Activated naive CD4-positive, alpha-beta T cell treated with anti-CD3 and anti-CD28 coated beads for 36 hours (primary cell): Measurements from ENCODE around the gene CCDC63. TPM values are rescaled to one million over a fixed set of nuclear protein-coding genes. Genes with fewer than 3 reads are reported as not detected.
"Not testable (repeated sequence)": the region's sequence is repeated elsewhere in the genome, so short reads cannot be mapped to it uniquely, and the experiment has no call there.

Experiments
- CTCF ChIA-PET: fragments of 350-600 bp; sonication (Branson Sonifier 250); formaldehyde crosslinking; loops from one replicate; lab custom pipeline; 2021; ENCODE audit warnings: antibody characterized with exemption; lab: Charles Lee
- DNase-seq: peaks from one replicate; pipeline ENCODE4 v3.0.0-alpha.2; 2020
- H3K27ac Mint-ChIP-seq: one replicate; pipeline ENCODE4 v1.8.0; 2021; ENCODE audit warnings: mild to moderate bottlenecking, mixed read lengths
- H3K27me3 Mint-ChIP-seq: one replicate; pipeline ENCODE4 v1.8.0; 2021; ENCODE audit warnings: low read depth, mixed read lengths
- H3K36me3 Mint-ChIP-seq: one replicate; pipeline ENCODE4 v1.8.0; 2021; ENCODE audit warnings: low read depth, mixed read lengths
- H3K4me1 Mint-ChIP-seq: one replicate; pipeline ENCODE4 v1.8.0; 2021; ENCODE audit warnings: low read depth, mixed read lengths
- H3K4me3 Mint-ChIP-seq: one replicate; pipeline ENCODE4 v1.8.0; 2021; ENCODE audit warnings: mild to moderate bottlenecking, moderate library complexity, mixed read lengths
- H3K9me3 Mint-ChIP-seq: one replicate; pipeline ENCODE4 v1.8.0; 2021; ENCODE audit warnings: mixed read lengths
- intact Hi-C: fragments of 100-400 bp; cut with micrococcal nuclease; formaldehyde crosslinking; loops from one replicate; pipeline ENCODE4 v1.15.1; 2023
- total RNA-seq, 2 experiments: library from RNA; stranded (reverse); gene quantifications; one replicate each; pipeline ENCODE4 v1.2.3, GENCODE V29; 2021

Gene CCDC63
- total RNA-seq, 2 experiments from 2014 or later: not detected

DNA sequence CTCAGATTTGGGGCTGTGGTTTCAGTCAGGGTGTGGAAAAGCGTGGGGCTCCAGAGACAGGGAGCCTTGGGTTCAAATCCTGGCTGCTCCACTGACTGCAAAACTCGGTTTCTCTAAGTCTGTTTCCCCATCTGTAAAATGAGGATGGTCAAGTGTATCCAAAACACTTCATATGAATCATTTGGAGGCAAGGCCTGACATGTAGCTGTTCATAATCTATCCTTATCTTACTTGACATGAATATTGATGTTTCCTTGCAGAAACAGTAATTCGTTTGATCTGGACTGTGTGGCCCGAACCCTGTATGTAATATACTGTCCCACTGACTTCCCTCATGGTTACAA, 1.5 kb upstream of the CCDC63 start:
- H3K27ac Mint-ChIP-seq: no peak overlapping the region
- no peak overlapping the region for H3K4me3 Mint-ChIP-seq
- H3K36me3 Mint-ChIP-seq: no peaks in the 10 kb centered on the region
- no peak for DNase-seq
- intact Hi-C loops: no loop called here
- peaks cover 8% of the 10 kb centered on the region for H3K4me1 Mint-ChIP-seq
- CTCF ChIA-PET: interaction anchor here (2.2 kb wide), 1 partner anchor 50 kb away, joined by 12 read pairs; no protein-coding TSS in a partner anchor
- H3K9me3 Mint-ChIP-seq: no peaks in the 10 kb centered on the region
- peaks cover 25% of the 10 kb centered on the region for H3K27me3 Mint-ChIP-seq

DNA sequence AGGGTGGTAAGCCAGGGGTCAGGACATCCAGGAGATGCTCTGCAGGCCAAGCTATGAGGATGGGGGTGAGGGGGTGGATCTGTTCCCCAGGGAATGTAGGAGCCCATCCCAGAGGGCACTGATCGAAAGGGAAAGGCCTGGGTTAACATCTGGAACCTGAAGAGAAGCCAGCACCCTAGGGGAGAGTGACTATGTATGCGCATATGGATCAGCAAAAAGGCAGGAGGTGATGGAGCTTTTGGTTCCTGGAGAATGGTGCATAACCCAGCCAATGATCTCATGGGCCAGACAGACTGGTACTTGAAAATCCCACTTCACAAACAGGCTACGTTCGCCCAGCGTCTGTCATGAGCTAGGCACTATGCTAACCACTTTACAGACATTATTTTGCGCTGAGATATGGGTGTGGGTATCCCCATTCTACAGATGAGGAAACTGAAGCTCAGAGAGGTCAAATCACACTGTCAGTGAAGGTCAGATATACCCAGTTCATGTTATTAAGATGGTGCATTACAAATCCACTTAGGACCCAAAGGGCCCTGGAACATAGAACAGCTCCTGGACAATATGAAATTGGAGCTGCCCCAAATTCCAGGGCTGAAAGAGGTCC, 1.6 kb downstream of the CCDC63 start:
- Mint-ChIP-seq H3K4me3 (no peak overlapping the region), H3K36me3 (no peaks in the 10 kb centered on the region), H3K27ac (no peak overlapping the region), H3K9me3 (no peaks in the 10 kb centered on the region), H3K4me1 (peaks cover 8% of the 10 kb centered on the region), H3K27me3 (peaks cover 27% of the 10 kb centered on the region)
- CTCF ChIA-PET: interaction anchor here (0.6 to 4.1 kb wide), 5 partner anchors 15 to 228 kb away, joined by 3 to 11 read pairs (median 3); no protein-coding TSS in a partner anchor
- DNase-seq: no peak
- intact Hi-C loops: no loop called here

DNA sequence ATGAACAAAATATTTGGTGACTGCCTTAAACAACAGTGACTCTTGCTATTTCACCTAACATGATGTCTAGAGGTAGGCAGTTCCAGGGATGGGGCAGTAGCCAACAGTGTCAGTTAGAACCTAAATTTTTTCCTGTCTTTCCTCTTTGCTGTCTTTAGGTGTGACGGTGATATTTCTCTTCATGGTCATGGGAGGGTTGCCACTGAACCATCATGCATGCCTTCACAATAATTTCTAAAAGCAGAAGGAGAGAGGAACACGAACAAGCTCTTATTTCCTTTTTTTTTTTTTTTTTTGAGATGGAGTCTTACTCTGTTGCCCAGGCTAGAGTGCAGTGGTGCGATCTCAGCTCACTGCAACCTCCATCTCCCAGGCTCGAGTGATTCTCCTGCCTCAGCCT, 2.4 kb downstream of the CCDC63 start:
- intact Hi-C loops: no loop called here
- DNase-seq: no peak
- Mint-ChIP-seq H3K4me3 (no peak overlapping the region), H3K9me3 (no peaks in the 10 kb centered on the region), H3K27ac (no peak overlapping the region), H3K36me3 (no peaks in the 10 kb centered on the region), H3K27me3 (peaks cover 27% of the 10 kb centered on the region), H3K4me1 (peaks cover 8% of the 10 kb centered on the region)
- CTCF ChIA-PET: interaction anchor here (1.2 to 4.1 kb wide), 2 partner anchors 20 to 38 kb away, joined by 3 to 11 read pairs; no protein-coding TSS in a partner anchor

DNA sequence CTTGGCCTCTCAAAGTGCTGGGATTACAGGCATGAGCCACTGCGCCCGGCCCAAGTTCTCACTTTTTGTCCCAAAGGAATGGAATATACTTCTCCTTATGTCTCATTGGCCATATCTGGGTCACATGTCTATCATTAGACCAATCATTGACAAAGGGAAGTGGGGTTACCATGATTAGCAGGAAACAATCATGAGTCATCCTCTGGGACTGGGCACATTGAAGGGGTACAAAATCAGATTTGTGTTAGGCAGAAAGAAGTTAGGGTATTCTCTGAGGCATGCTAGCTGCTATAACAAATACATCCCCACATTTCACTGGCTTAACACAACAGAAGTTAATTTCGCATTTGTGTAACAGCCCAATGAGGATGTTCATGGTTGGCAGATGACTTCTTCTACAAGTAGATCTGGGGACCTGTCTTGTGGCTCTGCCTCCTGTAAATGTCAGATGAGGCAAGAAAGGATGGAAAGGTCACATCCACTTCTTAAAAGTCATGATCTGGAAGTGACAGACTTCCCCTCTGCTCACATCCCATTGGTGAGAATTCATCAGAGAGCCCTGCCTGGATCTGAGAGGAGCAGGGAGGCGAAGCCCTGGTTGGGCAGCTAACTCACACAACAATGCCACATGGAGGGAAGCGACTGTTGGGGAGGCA, 3.1 kb downstream of the CCDC63 start:
- H3K9me3 Mint-ChIP-seq: no peaks in the 10 kb centered on the region
- H3K4me1 Mint-ChIP-seq: peaks cover 8% of the 10 kb centered on the region
- CTCF ChIA-PET: interaction anchor here (1.2 to 4.1 kb wide), 2 partner anchors 20 to 38 kb away, joined by 3 to 11 read pairs; no protein-coding TSS in a partner anchor
- H3K27ac Mint-ChIP-seq: no peak overlapping the region
- peaks cover 26% of the 10 kb centered on the region for H3K27me3 Mint-ChIP-seq
- DNase-seq: no peak
- no peak overlapping the region for H3K4me3 Mint-ChIP-seq
- no peaks in the 10 kb centered on the region for H3K36me3 Mint-ChIP-seq
- intact Hi-C loops: no loop called here

DNA sequence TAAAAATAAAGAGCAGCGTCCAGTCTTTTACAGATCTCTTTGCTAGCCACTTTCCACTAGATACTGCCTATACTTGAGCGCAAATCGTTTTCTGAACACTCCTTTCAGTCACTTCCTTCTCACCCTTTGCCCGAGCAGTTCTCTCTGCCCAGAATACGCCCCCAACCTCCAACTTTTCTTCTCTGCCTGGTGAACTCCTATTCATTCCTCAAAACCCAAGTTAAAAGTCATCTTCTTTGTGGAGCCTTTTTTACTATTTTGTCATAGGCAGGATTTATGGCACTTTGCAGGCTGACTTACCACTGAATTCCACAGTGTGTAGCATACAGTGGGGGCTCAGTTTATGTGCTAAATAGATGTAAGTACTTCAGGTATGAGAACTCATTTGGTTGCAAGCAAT, 4.0 kb downstream of the CCDC63 start:
- Mint-ChIP-seq H3K9me3 (no peaks in the 10 kb centered on the region), H3K36me3 (no peaks in the 10 kb centered on the region), H3K27me3 (peaks cover 20% of the 10 kb centered on the region), H3K27ac (no peak overlapping the region), H3K4me1 (peaks cover 8% of the 10 kb centered on the region), H3K4me3 (no peak overlapping the region)
- intact Hi-C loops: no loop called here
- no peak for DNase-seq
- CTCF ChIA-PET: no interaction called here

DNA sequence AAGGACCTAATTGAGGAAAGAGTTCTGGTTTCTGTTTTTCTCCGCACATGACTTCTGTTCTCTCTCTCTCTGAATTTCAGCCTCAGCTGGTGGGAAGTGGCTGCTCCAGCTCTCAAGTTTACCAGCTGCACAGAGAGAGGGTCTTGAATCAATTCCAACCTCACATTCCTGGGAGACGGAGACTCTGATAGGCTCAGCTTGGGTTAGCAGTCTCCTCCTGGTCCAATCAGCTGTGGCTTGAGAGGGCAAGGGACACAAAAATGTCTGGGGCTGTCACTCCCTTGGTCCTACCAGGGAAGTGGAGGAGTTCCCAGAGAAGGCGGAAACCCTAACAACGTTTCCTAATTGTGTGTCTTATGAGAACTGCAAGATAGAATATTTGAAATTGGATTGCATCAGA, 7.0 kb downstream of the CCDC63 start:
- Mint-ChIP-seq H3K4me1 (peaks cover 3% of the 10 kb centered on the region), H3K4me3 (no peak overlapping the region), H3K27ac (no peak overlapping the region), H3K36me3 (no peaks in the 10 kb centered on the region), H3K27me3 (peaks cover 2% of the 10 kb centered on the region), H3K9me3 (no peaks in the 10 kb centered on the region)
- CTCF ChIA-PET: no interaction called here
- intact Hi-C loops: no loop called here
- no peak for DNase-seq

DNA sequence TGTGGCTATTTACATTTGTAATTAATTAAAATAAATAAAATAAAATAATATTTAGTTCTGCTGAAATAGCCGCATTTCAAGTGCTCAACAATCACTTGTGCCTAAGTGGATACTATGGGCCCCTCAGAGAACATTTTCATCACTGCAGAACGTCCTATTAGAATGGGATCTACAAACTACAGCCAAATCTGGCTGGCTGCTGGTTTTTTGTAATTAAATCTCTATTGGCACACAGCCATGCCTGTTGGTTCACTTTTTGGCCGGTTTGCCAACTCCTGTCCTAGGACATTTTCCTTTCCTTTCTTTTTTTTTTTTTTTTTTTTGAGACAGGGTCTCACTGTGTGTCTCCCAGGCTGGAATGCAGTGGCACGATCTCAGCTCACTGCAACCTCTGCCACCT, 9.8 kb downstream of the CCDC63 start:
- no peaks in the 10 kb centered on the region for H3K9me3 Mint-ChIP-seq
- CTCF ChIA-PET: no interaction called here
- no peak overlapping the region for H3K4me3 Mint-ChIP-seq
- H3K36me3 Mint-ChIP-seq: no peaks in the 10 kb centered on the region
- no peak overlapping the region for H3K27ac Mint-ChIP-seq
- no peak for DNase-seq
- peaks cover 2% of the 10 kb centered on the region for H3K27me3 Mint-ChIP-seq
- peaks cover 5% of the 10 kb centered on the region for H3K4me1 Mint-ChIP-seq
- intact Hi-C loops: no loop called here

DNA sequence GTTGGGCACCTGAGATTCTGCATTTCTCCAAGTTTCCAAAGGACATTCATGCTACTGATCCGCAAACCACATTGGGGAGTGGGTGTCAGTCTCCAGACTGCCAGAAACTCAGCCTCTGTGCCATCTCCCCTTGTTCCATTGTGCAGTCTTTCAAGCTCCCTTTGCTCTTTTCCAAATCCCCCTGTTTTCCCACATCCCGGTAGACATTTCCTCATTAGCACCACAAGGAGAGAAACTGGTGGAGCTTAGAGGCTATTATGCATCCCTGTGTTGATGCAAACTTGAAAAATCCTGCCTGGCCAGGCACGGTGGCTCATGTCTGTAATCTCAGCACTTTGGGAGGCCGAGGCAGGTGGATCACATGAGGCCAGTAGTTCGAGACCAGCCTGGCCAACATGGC, 10.7 kb downstream of the CCDC63 start:
- intact Hi-C loops: no loop called here
- no peak for DNase-seq
- no peak overlapping the region for H3K4me3 Mint-ChIP-seq
- H3K27ac Mint-ChIP-seq: no peak overlapping the region
- H3K4me1 Mint-ChIP-seq: peaks cover 5% of the 10 kb centered on the region
- no peaks in the 10 kb centered on the region for H3K9me3 Mint-ChIP-seq
- CTCF ChIA-PET: no interaction called here
- H3K27me3 Mint-ChIP-seq: peaks cover 2% of the 10 kb centered on the region
- no peaks in the 10 kb centered on the region for H3K36me3 Mint-ChIP-seq

DNA sequence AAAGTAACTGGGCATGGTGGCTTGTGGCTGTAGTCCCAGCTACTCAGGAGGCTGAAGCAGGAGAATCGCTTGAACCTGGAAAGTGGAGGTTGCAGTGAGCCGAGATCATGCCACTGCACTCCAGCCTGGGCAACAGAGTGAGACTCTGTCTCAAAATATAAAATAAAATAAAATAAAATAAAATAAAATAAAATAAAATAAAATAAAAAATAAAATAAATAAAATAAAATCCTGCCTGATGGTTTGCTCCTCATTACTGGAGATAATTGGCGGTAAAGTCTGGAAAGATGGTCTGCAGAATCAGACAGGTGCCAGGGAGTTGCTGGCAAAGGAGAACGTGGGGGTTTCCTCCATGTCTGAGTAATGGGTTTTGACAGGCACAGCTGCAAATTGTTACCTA, 11.2 kb downstream of the CCDC63 start:
- H3K27me3 Mint-ChIP-seq, H3K9me3 Mint-ChIP-seq, CTCF ChIA-PET, H3K36me3 Mint-ChIP-seq, H3K4me3 Mint-ChIP-seq, H3K4me1 Mint-ChIP-seq, intact Hi-C loops, DNase-seq, H3K27ac Mint-ChIP-seq: not testable (repeated sequence)

DNA sequence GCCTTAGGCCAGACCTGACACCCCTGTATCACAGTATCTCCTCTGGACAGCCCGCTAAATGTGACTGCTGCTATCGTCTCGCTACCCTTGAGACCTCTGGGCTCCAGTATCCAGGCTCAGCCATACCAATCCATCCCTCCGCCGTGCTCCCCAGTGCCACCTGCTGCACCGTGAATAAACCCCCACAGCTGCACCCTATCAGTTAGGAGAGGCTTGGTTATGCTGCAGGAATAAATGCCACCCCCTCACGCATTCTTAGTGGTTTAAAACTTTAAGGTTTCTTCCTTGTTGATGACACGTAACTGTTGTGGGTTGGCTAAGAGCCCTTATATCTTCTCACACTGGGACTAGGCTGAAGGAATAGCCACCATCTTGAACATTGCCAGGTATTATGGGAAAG, 12.1 kb downstream of the CCDC63 start:
- intact Hi-C loops: no loop called here
- Mint-ChIP-seq H3K27ac (no peak overlapping the region), H3K4me1 (peaks cover 5% of the 10 kb centered on the region), H3K36me3 (no peaks in the 10 kb centered on the region), H3K9me3 (no peaks in the 10 kb centered on the region), H3K4me3 (no peak overlapping the region), H3K27me3 (no peaks in the 10 kb centered on the region)
- CTCF ChIA-PET: no interaction called here
- no peak for DNase-seq

DNA sequence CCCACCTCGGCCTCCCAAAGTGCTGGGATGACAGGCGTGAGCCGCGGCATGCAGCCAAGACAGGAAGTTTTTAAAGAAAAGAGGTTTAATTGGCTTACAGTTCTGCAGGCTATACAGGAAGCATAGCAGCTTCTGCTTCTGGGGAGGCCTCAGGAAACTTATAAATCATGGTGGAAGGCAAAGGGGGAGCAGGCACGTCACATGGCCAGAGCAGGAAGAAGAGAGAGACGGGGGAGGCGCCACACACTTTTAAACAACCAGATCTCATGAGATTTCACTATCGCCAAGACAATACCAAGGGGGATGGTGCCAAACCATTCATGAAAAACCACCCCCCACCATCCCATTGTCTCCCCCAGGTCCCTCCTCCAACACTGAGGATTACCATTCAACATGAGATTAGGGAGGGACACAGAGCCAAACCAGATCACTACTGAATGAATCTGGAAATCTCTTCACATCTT, 14.1 kb downstream of the CCDC63 start:
- H3K27ac Mint-ChIP-seq: no peak overlapping the region
- no peak for DNase-seq
- no peak overlapping the region for H3K4me3 Mint-ChIP-seq
- H3K27me3 Mint-ChIP-seq: no peaks in the 10 kb centered on the region
- intact Hi-C loops: no loop called here
- CTCF ChIA-PET: interaction anchor here (0.6 to 1.0 kb wide), 2 partner anchors 19 to 22 kb away, joined by 3 to 4 read pairs; no protein-coding TSS in a partner anchor
- peaks cover 5% of the 10 kb centered on the region for H3K4me1 Mint-ChIP-seq
- H3K9me3 Mint-ChIP-seq: no peaks in the 10 kb centered on the region
- H3K36me3 Mint-ChIP-seq: no peaks in the 10 kb centered on the region

DNA sequence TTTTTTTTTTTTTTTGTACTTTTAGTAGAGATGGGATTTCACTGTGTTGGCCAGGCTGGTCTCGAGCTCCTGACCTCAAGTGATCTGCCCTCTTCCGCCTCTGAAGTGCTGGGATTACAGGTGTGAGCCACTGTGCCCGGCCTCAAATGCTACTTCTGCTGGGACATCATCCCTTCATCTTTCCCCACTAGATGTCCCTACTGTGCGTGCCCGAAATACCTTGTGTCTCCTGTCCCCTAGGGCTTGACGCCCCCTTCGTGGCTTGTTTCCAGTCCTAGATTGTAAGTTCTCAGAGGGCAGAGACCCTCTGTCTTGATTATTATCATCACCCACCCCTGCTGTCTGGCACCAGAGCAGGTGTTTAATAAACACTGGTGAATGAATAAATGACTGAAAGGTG, 14.9 kb downstream of the CCDC63 start:
- no peaks in the 10 kb centered on the region for H3K36me3 Mint-ChIP-seq
- peaks cover 5% of the 10 kb centered on the region for H3K4me1 Mint-ChIP-seq
- no peak for DNase-seq
- H3K27ac Mint-ChIP-seq: no peak overlapping the region
- CTCF ChIA-PET: interaction anchor here (1.0 to 1.5 kb wide), 3 partner anchors 14 to 256 kb away, joined by 3 to 4 read pairs (median 4); no protein-coding TSS in a partner anchor
- no peak overlapping the region for H3K4me3 Mint-ChIP-seq
- H3K27me3 Mint-ChIP-seq: no peaks in the 10 kb centered on the region
- H3K9me3 Mint-ChIP-seq: no peaks in the 10 kb centered on the region
- intact Hi-C loops: no loop called here

DNA sequence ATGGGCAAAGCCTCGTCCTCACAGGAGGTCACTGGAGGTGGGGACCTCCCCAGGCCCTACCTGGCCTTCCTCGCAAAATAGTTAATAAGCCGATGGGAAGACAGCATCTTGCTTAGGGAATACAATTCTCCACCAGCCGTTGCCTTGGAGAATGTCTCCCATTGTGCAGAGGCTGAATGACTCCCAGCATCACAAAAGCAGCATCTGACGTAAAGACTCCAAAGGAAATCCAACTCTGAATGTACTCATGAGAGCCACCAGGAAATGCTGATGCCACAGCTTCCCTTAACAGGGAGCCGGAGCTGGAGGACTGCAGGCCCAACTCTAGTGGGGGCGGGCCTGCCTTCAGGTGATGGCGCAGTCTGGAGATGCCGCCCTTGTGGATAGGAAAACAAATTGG, 15.5 kb downstream of the CCDC63 start:
- no peak overlapping the region for H3K27ac Mint-ChIP-seq
- CTCF ChIA-PET: interaction anchor here (1.1 to 1.5 kb wide), 2 partner anchors 15 to 256 kb away, joined by 3 to 4 read pairs; no protein-coding TSS in a partner anchor

More for the DNA sequence above, 15.5 kb downstream of the CCDC63 start:
- Mint-ChIP-seq H3K27me3 (no peaks in the 10 kb centered on the region), H3K4me1 (peaks cover 5% of the 10 kb centered on the region), H3K4me3 (no peak overlapping the region), H3K36me3 (no peaks in the 10 kb centered on the region), H3K9me3 (no peaks in the 10 kb centered on the region)
- DNase-seq: no peak
- intact Hi-C loops: no loop called here
